Measurements from ENCODE around the gene CPD. TPM values are rescaled to one million over a fixed set of nuclear protein-coding genes. Genes with fewer than 3 reads are reported as not detected.

Gene CPD
- 10 to 100 TPM; 39.2 to 77.3 (median 74.7) TPM for total RNA-seq
- long read RNA-seq, donor 1, full-length matches to known transcripts, result 12 of 24 reads
- long read RNA-seq, donor 1, partial matches to known transcripts, result 10 of 24 reads
- long read RNA-seq, donor 1, other reads (novel, unspliced or antisense), result 2 of 24 reads
- long read RNA-seq, donor 2, full-length matches to known transcripts, result 3 of 9 reads
- long read RNA-seq, donor 2, partial matches to known transcripts, result 6 of 9 reads
- long read RNA-seq, donor 2, other reads (novel, unspliced or antisense), result 0 of 9 reads

GRCh38 chr17:30378825-30379302 is at the start of gene CPD:
Gene CPD (plus strand): TSS chr17:30378927. CDS start chr17:30378981, 54 bp downstream.
- intact Hi-C loops (cut with DNase I, micrococcal nuclease), result no loop called here
- Histone ChIP-seq H3K4me3 (peak within 1 kb of the TSS; percentile 89), H3K9me3 (no peaks in the 10 kb centered on the region), H3K4me1 (ENCODE audit: low read depth) (peaks cover 19% of the 10 kb centered on the region), H3K36me3 (ENCODE audit: low read depth) (no peaks in the 10 kb centered on the region)
- TF ChIP-seq CTCF (IDR thresholded peaks at IDR 0.05), result no peak
- DNase-seq, result peak; percentile 97 to 99 (median 99)
- peak; percentile 98 for ATAC-seq

- no peak for TF ChIP-seq CTCF (IDR thresholded peaks at IDR 0.05)
- peaks cover 24% of the 10 kb centered on the region for H3K4me1 ChIP-seq (ENCODE audit: low read depth)
- H3K36me3 ChIP-seq (ENCODE audit: low read depth), result no peaks in the 10 kb centered on the region
- intact Hi-C loops (cut with DNase I, micrococcal nuclease), result loop anchor here in 1 of 2 donors (10.0 kb wide), 1 partner anchor 227 kb away; no protein-coding TSS in a partner anchor
- DNase-seq (no peak), ATAC-seq (peak; percentile 74)
- no peak overlapping the region for H3K4me3 ChIP-seq
- no peaks in the 10 kb centered on the region for H3K9me3 ChIP-seq
Observed at GRCh38 chr17:30332057-30332542, 46.6 kb upstream of the CPD start.

- H3K4me1 ChIP-seq (ENCODE audit: low read depth), result peaks cover 28% of the 10 kb centered on the region
- DNase-seq (no peak), ATAC-seq (peak; percentile 28)
- intact Hi-C loops (cut with DNase I, micrococcal nuclease), result loop anchor here in 1 of 2 donors (10.0 kb wide), 1 partner anchor 229 kb away; no protein-coding TSS in a partner anchor
- no peak within 1 kb of the TSS for H3K4me3 ChIP-seq
- TF ChIP-seq CTCF (IDR thresholded peaks at IDR 0.05), result no peak
- H3K36me3 ChIP-seq (ENCODE audit: low read depth), result no peaks in the 10 kb centered on the region
- no peaks in the 10 kb centered on the region for H3K9me3 ChIP-seq
Observed at GRCh38 chr17:30333503-30334360, 45.0 kb upstream of the CPD start, which contains the start of gene TMIGD1. Gene TMIGD1 (minus strand): TSS chr17:30334057. CDS start chr17:30332133, 1,924 bp downstream.

GRCh38 chr17:30334421-30334820 is 44.3 kb upstream of the CPD start:
- H3K4me3 ChIP-seq, result no peak overlapping the region
- ATAC-seq, result no peak
- no peak for TF ChIP-seq CTCF (IDR thresholded peaks at IDR 0.05)
- H3K36me3 ChIP-seq (ENCODE audit: low read depth), result no peaks in the 10 kb centered on the region
- no peaks in the 10 kb centered on the region for H3K9me3 ChIP-seq
- intact Hi-C loops (cut with DNase I, micrococcal nuclease), result loop anchor here in 1 of 2 donors (10.0 kb wide), 1 partner anchor 230 kb away; no protein-coding TSS in a partner anchor
- peaks cover 28% of the 10 kb centered on the region for H3K4me1 ChIP-seq (ENCODE audit: low read depth)
- no peak for DNase-seq

GRCh38 chr17:30336369-30337171 is 42.2 kb upstream of the CPD start:
- TF ChIP-seq CTCF (IDR thresholded peaks at IDR 0.05), result peak; percentile 30
- DNase-seq (peak in 1 of 3 donors; percentile 72), ATAC-seq (peak; percentile 78)
- Histone ChIP-seq H3K4me3 (no peak overlapping the region), H3K4me1 (ENCODE audit: low read depth) (peaks cover 26% of the 10 kb centered on the region), H3K9me3 (no peaks in the 10 kb centered on the region), H3K36me3 (ENCODE audit: low read depth) (no peaks in the 10 kb centered on the region)
- intact Hi-C loops (cut with DNase I, micrococcal nuclease), result loop anchor here in 1 of 2 donors (10.0 kb wide), 1 partner anchor 232 kb away; no protein-coding TSS in a partner anchor
